NK-92 (cell line): ENCODE data around the gene HEATR5B.

ENCODE experiments used
- DNase-seq: peaks from one replicate; lab custom pipeline; 2025; ENCODE audit not compliant: unreplicated experiment; lab: John Stamatoyannopoulos, UW

The HEATR5B gene

DNA sequence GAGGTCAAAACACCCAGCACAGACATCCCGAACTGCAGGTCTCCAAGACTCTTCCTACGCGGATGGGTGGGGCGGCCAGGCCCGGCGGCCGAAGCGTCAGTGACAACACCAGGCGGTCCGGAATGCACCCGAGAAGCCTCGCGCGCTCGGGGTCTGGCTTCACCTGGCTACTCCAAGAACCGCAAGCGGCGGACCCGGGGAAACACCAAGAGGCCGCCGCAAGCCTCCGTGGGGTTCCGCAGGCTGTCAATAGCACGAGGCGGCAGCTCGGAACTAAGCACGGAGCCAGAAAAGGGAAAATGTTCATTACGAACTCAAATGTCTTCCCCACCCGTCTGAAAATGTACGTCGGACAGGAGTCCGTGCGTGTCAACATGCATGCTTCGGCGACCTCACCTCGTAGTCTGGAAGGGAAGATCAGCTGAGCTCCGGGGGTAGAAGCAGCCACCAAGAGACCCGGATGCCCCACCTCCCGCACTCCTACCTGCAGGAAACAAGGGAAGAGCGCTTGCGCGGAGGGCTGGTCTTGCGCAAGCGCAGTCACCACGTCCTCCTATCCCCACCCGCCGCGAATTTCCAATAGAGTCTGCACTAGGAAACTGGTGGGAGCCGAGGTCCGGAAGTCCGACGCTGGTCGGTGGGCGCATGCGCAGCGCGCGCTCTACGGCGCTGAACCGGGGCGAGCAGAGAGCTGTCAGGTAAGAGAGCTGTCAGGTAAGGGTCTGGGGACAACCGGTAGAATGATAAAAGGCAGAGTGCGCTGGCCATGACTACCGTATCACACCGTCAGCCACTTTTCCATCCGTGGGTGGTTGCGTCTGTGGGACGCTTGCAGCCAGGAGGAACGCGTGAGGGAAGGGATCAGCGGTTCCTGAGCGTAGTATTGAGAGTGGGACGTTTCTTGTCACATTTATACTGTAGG is at the start of gene HEATR5B, which contains the start of gene GPATCH11:
TSS of gene HEATR5B (minus strand) at position 500 of the 922 bp plus-strand sequence. CDS start 958 bp downstream, outside the sequence.
TSS of gene GPATCH11 (plus strand) at position 646 of the 922 bp plus-strand sequence. CDS start 3,864 bp downstream, outside the sequence.
- DNase-seq: peak; percentile 63

DNA sequence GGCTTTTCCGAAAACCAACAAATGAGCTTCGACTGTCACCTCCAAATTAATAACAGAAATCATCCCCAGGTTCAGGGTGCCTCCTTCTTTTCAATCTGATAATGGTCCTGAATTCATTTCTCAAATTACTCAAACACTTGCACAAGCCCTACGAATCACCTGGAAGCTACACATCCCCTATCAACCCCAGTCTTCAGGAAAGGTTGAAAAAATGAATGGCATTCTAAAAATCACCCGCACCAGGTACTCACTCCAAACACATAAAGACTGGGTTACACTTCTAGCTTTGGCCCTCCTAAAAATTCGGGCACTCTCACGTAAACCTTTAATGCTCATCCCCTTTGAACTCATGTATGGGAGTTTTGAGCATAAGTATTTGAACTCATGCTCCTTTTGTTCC is 48.7 kb upstream of the HEATR5B start:
- DNase-seq: no peak

DNA sequence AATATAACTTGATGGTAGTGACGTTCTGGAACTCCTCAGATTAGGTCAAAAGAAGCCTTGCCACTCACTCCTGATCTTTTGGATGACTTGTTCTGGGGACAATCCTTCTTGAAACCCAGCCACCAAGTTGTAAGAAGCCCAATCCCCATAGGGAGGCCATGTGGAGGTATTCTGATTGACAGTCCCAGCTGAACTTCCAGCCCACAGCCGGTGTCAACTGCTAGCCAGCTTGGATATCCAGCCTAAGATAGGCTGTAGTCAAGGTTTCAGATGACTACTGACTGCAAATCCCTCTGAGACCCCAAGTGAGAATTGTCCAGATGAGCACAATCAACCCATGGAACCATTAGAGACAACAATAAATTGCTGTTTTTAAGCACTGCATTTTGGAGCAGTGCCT is 41.2 kb upstream of the HEATR5B start:
- no peak for DNase-seq

DNA sequence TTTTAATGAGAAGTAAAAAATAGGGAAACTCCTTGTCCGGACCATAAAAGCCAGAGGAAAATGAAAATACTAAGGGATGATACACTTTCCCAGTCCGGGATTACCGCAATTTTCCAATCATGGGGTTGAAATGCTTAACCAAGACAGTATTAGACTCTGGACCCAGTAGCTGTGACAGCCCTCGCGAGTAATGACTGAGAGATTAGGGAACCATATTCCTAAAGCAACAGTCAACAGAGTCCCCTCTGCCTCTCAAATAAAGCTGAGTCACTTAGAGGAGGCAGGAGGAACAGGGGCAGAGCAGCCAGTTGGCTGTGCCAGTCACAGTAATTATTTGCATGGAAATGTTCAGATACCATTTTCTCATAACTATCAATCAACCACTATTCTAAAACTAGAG is 35.0 kb upstream of the HEATR5B start:
- no peak for DNase-seq

DNA sequence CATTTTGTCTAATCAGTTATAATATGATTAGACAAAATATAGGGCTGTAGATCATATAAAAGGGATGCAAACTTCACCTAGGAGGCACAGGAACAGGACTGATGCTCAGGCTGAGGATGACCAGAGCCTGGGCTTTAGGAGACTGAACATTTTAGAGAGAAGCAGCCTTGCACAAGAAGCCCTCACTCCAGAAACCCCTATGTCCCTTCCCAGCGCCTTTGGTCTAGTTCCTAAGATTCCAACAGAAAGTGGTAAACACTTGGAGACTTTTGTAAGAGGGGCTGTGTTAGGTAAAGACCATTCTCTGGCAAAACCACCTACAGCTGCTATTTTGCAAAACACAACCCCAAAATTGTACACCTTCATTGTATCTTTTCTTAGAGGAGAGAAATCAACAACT is 33.4 kb upstream of the HEATR5B start:
- no peak for DNase-seq

DNA sequence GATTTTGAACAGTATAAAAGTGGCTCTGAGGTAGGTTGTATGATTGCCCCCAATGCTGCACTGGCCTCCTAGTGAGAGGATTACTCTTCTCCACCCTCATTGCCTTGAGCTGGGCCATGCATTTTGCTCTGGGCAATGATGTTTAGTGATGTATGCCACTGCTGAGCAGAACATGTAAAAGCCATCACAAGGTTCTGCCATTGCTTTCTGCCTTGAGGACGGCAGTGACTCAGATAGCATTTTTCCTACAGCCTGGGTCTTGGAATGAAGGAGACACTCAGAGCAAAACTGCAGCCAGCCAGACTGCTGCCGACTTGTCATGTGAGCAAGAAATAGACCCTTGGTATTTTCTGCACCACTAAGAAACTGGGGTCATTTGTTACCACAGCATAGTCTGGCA is 27.8 kb upstream of the HEATR5B start:
- no peak for DNase-seq

DNA sequence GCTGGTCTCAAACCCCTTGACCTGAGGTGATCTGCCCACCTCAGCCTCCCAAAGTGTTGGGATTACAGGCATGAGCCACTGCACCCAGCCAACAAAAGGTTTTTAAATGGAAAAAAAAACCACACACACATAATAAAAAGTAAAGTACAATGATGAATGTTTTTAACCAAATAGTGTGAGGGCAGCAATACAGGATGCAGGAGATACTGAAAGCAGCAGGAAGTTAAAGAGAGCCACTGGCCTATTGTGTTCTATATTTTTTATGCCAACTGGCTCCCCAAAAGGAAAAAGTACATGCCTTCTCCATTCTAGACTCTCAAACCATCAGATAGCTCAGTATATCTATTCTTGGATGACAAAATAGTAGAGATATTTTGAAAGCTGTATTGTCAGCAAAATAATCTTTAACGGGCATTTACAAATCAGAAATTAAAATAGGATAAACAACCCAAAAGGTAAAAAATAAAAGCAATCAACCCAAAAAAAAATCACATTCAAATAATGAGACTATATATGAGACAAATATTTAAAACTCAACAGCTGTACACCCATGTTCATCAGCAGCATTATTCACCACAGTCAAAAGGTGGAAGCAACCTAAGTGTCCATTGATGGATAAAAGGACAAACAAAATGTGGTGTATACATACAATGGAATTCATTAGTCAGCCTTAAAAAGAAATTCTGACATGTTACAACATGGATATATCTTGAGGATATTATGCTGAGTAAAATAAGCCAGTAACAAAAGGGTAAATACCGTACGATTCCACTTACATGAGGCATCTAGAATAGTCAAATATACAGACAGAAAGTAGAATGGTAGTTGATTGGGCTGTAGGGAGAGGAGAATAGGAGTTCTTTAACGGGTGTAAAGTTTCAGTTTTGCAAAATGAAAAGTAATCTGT is 26.4 kb upstream of the HEATR5B start:
- no peak for DNase-seq

DNA sequence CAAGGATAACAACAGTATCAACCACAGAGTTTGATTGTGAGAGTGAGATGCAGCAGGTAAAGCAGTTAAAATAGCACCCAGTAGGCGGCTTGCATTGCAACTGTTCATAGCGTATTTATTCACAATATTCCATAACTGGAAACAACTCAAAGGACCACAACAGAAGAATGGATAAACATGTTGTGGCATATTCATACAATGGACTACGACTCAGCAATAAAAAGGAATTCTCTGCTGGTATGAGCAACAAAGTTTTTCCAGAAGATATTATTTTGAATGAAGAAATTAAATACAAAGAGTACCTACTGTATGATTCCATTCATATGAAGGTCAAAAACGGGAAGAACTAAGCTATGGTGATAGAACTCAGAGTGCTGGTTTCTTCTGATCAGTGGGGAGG is 25.4 kb upstream of the HEATR5B start:
- DNase-seq: no peak

DNA sequence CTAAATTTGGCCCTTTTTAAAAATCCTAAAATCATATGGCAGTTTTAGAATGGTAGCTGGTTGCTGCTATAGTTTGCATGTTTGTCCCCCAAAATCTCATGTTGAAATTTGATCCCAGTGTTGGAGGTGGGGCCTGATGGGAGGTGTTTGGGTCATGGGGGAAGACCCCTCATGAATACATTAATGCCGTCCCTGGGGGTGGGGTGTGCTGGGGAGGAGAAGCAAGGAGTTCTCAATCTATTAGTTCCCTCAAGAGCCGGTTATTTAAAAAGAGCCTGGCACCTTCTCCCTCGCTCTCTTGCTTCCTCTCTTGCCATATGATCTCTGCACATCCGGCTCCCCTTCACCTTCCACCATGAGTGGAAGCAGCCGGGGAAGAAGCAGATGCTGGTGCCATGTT is 21.0 kb upstream of the HEATR5B start:
- no peak for DNase-seq

DNA sequence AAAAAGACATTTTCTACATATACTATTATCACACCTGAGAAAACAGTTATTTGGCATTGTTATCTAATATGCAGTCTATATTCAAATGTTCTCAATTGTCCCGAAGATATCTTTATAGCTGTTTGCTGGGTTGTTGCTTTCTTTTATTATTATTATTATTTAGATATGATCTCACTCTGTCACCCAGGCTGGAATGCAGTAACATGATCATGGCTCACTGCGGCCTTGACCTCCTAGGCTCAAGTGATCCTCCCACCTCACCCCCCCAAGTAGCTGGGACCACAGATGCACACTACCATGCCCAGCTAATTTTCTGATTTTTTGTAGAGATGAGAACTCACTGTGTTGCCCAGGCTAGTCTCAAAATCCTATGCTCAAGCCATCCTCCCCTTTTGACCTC is 20.0 kb upstream of the HEATR5B start:
- DNase-seq: no peak

DNA sequence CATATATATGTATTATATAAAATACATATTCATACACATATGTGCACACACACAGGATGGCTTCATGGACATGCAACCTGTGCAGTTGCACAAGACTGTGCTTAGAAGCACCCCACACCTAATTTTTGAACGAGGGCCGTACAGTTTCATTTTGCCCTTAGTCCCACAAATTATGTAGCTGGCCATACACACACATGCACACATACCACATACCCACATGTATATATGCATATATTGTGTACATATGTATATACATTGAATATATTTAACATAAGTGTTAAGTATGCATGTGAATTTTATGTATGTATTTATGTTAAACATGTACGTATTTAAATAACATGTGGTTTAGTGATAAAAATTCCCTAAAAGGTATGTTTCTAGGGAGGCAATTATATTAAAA is 18.4 kb upstream of the HEATR5B start:
- DNase-seq: no peak

DNA sequence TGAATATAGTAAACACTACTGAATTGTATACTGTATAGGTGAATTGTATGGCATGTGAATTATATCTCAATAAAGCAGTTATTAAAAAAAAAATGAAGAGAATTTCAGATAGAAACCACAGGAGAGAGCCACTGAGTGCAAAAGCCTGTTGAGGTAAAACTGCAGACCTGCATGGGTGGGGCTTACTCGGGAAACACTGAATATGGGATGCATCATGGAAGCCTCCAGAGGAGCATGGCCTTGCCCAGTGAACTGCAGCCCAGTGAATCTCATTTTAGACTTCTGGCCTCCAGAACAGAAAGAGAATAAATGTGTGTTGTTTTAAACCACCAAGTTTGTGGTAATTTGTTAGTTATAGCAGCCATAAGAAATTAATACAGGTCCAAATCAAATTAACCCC is 15.9 kb upstream of the HEATR5B start:
- DNase-seq: no peak

DNA sequence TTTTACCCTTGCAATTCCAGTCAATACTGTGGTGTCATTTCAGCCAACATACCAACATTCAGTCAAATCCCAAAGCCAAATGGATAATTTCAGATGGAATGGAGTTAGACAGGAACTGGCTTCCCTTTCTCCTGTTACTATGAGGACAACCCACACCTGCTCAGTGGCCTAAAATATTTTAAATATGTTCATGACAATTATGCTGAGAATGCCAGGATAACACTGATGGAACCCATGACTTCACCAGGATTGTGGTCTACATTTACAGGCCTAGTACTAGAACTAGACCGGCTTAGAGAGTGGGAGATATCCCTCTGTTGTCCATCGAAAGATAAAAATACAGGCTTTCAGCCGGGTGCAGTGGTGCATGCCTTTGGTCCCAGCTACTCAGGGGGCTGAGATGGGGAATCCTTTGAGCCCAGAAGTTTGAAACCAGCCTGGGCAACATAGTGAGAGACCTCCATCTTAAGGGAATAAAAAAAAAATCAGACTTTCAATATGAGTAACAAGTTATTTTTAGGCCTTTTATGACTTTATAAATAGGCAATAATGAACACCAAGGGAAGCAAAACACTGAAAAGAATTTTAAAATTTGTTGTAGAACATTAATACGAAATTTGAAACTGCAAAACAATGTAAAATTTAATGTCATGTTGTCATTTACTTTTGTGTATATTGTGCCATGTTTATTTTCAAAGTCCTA is 14.4 kb upstream of the HEATR5B start:
- no peak for DNase-seq

DNA sequence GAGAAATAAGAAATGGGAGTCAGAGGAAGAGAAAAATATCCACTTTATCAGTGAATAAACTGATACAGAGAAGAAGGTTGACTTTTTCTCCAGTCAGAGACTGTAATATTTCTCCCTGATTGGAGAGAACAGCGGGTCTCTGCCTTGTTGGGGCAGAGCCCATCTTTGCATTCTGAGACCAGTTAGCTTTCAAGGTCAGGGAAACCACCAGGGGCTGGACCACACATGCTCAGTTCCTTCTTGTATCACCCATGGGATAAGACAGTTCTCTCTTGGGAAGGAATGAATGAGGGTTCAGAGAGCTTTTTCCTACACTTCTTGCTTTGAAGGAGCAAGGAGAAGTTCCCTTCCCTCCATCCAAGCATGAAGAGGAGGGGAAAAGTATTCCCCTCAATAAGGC is 12.4 kb upstream of the HEATR5B start:
- DNase-seq: no peak

DNA sequence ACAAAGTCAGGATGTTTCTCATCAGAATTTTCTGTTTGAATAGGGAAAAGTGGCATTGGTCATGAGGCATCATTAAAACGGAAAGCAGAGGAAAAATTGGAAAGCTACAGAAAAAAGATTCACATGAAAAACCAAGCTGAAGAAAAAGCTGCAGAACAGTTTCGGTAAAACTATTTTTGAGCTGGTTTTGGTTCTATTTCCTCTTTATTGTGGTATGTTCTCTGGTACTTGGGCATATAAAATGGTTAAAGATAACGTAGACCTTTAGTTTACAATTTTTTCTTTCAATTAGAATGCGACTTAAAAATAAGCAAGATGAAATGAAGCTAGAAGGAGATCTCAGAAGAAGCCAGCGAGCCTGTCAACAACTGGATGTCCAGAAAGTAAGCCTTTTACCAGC is 7.7 kb upstream of the HEATR5B start:
- no peak for DNase-seq

DNA sequence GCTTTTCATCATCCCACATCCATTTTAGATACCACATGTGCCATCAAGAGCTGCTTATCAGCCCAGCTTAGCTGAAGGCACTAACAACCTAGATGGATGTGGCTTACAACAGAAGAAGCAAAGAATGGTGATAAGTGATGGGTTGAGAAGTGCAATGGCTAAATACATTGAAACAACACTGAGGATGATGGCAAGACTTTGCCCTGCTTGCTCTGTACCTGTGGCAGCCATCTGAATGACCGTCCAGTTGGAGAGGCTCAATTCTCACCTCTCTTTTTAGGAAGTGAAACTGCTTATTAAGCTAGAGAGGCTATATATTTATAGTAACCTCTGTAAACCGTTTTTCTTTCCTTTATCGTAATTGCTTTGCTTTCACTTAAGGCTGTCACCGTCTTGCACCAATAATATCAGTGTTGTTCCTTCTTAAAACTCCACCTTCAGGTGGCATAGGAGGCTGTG is 5.9 kb upstream of the HEATR5B start:
- no peak for DNase-seq

DNA sequence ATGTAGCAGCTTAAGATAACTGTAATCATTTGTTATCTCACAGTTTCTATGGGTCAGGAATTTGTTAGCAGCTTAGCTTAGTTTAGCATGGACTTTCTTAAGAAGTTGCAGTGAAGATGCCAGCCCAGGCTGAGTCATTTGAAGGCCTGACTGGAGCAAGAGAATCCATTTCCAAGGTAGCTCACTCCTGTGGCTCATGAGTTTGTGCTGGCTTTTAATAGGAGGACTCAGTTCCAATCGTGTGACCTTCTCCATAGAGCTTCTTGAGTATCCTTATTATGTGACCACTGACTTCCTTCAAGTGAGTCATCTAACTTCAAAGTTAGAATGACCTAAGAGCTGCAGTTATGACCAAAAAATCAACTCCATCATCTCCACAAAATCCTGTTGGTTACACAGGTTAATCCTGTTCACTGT is 1.6 kb upstream of the HEATR5B start:
- no peak for DNase-seq

DNA sequence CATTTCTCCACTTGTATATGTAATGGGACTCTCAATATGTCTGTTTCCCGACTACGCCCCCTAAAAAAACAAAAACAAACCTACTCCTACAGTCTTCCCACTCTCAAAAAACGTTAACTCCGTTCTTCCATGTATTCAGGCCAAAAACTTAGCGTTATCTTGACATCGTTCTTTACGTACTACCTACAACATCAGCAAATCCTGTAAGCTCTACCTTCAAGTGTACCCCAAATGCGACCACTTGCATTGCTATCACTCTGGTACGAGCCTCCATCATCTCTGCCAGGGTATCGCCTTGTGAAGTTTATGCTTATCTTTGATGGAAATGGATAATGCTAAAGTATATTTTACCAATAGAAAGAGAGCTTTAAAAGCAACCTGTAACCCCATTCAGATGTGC is 625 bp upstream of the HEATR5B start:
- DNase-seq: no peak

DNA sequence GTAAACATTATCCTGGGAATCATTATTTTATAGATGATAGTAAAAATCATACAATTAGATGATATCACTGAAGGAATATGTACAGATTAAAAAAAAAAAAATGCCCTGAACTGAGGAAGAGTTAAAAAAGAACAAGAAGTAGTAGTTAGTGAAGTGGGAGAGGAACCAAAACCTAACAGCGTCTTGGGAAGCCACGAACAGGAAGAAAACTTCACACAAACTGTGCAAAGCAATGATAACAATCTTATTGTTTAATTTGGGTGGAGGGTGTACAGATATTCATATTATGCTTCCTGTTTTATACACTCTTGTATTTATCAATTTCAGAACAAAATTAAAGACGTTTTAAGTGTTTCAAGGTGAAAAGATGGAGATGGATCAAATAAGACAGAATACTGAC is 3.5 kb downstream of the HEATR5B start:
- DNase-seq: no peak

DNA sequence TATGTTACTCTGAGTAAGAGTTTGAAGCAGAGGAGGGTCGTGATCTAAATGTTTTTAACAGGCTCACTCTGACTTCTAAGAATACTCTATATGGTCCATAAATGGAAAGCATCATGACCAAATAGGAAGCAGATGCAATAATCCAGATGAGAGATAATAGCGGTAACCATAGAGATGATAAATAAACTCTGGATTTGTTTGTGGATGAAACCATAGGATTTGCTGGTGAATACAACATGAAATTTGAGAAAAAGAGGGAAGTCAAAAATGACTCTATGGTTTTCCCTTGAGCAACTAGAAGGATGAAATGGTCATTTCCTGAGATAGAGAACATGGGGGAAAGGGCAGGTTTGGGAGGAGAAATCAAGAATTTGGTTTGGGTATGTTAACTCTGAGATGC is 3.9 kb downstream of the HEATR5B start:
- no peak for DNase-seq

DNA sequence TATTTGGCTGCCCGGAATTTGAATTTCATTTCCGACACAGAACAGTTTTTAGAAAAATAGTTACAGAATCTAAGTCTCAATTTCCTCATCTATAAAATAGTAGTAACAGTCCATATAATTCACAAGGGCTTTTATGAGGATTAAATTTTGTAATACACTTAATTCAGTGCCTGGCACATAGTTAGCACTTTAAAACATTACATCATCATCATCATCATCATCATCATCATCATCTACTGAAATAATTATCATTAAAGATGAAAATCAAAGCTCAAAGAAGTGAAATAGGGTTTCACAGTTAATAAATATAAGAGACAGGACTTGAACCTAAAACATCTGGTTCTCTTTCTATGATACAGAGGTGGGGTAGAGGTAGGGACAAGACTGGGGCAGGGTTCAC is 13.2 kb downstream of the HEATR5B start:
- no peak for DNase-seq
